ENCODE measurements around the gene F11.
"Not testable (repeated sequence)": the region's sequence is repeated elsewhere in the genome, so short reads cannot be mapped to it uniquely, and the experiment has no call there.

Gene F11

DNA sequence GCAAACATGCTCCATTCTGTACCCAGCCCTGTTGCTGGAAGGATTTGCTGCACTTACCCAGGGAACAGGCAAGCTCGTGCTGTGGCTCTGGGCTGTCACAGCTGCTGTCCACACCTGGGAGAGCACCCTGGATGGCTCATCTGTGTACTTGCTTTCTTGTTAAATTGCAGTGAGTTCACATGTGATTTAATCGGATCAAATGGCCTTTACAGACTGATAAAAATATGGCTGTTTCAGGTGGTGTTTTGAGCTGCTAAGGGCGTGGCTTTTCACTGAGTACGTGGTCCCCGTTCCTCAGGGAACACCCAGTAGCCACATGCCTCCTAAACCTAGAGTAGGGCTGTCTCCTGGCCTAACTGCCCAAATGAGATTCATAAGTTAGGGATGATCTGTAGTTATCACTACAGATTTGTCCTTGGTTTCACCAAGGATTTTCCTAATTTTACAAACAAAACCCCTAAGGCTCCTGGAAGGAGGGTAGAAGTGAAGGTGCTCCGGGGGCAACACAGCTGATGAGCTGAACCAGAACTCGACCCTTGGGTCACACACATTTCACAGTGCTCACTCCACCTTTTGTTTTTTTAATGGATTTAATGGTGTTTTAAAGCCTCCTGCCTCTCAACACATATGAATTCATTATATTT lies 25.0 kb upstream of the F11 start:
- H3K27ac ChIP-seq (replicated peaks; ENCODE audit: low read length), result no peak overlapping the region
- no peak overlapping the region for H4K91ac ChIP-seq (ENCODE audit: low read depth, low read length, poor library complexity)
- no peak overlapping the region for H3K9ac ChIP-seq (ENCODE audit: low read depth, low read length, poor library complexity)
- H3K4me3 ChIP-seq (ENCODE audit: low read length in 2 of 2), result no peak overlapping the region
- no peak overlapping the region for H3K23ac ChIP-seq (ENCODE audit: low read depth, low read length, poor library complexity)
- no peak for DNase-seq (ENCODE audit: low spot score)
- no peak overlapping the region for H2BK120ac ChIP-seq (ENCODE audit: low read depth, low read length)
- no peaks in the 10 kb centered on the region for H3K27me3 ChIP-seq (ENCODE audit: control insufficient read depth in 3 of 3, insufficient read depth in 3 of 3, low read depth in 1 of 3, low read length in 3 of 3)
- no peaks in the 10 kb centered on the region for H3K4me1 ChIP-seq (ENCODE audit: control insufficient read depth in 2 of 2, insufficient read depth in 1 of 2, low read depth in 1 of 2, low read length in 2 of 2)
- H3K4ac ChIP-seq (ENCODE audit: low read length), result no peak overlapping the region
- no peak overlapping the region for H2BK15ac ChIP-seq (ENCODE audit: low read length)
- no peak overlapping the region for H4K8ac ChIP-seq (ENCODE audit: low read depth, low read length)
- H3K79me1 ChIP-seq (ENCODE audit: low read depth, low read length), result peaks cover 1% of the 10 kb centered on the region
- H2BK5ac ChIP-seq (ENCODE audit: low read length), result no peak overlapping the region
- no peaks in the 10 kb centered on the region for H3K9me3 ChIP-seq (replicated peaks in 1 of 2; ENCODE audit: control insufficient read depth in 2 of 2, insufficient read depth in 1 of 2, low read depth in 1 of 2, low read length in 2 of 2)
- H3K14ac ChIP-seq (ENCODE audit: low read length), result no peak overlapping the region
- H3K4me2 ChIP-seq (ENCODE audit: insufficient read depth, low read length, poor library complexity, severe bottlenecking), result no peak overlapping the region
- no peak overlapping the region for H2AFZ ChIP-seq (ENCODE audit: low read length)
- H3K36me3 ChIP-seq (replicated peaks in 1 of 2; ENCODE audit: control insufficient read depth in 2 of 2, insufficient read depth in 2 of 2, low read length in 2 of 2), result no peaks in the 10 kb centered on the region
- no peak overlapping the region for H2AK5ac ChIP-seq (ENCODE audit: low read depth, low read length)
- WGBS, 2 donors (ENCODE audit: extremely low coverage in 2 of 2, insufficient read length in 2 of 2, insufficient replicate concordance in 1 of 2), result no CpG with 5 or more reads among the region's 7 CpGs
- no peak overlapping the region for H3K18ac ChIP-seq (ENCODE audit: low read length)
- H2BK12ac ChIP-seq (ENCODE audit: low read length), result no peak overlapping the region

DNA sequence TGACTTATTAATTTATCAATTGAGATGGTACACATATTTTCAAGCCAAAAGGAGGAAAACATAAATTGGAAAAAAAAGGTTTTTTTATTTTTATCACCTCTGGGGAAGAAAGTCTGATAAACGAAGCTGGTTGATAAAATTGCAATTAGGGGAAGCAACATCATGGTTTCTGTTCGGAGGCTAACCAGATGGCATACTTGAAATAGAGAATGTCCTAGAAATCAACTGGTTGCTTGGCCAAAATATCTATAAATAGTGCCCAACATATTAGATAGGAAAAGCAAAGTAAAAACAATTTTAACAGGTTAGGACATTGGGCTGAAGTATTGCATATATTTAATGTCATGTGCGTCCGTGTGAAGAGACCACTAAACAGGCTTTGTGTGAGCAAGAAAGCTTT lies 24.4 kb upstream of the F11 start:
- no peaks in the 10 kb centered on the region for H3K36me3 ChIP-seq (replicated peaks in 1 of 2; ENCODE audit: control insufficient read depth in 2 of 2, insufficient read depth in 2 of 2, low read length in 2 of 2)
- H3K14ac ChIP-seq (ENCODE audit: low read length), result no peak overlapping the region
- DNase-seq (ENCODE audit: low spot score), result no peak
- H3K79me1 ChIP-seq (ENCODE audit: low read depth, low read length), result peaks cover 1% of the 10 kb centered on the region
- no peak overlapping the region for H2AK5ac ChIP-seq (ENCODE audit: low read depth, low read length)
- H3K27me3 ChIP-seq (ENCODE audit: control insufficient read depth in 3 of 3, insufficient read depth in 3 of 3, low read depth in 1 of 3, low read length in 3 of 3), result no peaks in the 10 kb centered on the region
- no peaks in the 10 kb centered on the region for H3K9me3 ChIP-seq (replicated peaks in 1 of 2; ENCODE audit: control insufficient read depth in 2 of 2, insufficient read depth in 1 of 2, low read depth in 1 of 2, low read length in 2 of 2)
- no peak overlapping the region for H3K9ac ChIP-seq (ENCODE audit: low read depth, low read length, poor library complexity)
- H3K4ac ChIP-seq (ENCODE audit: low read length), result no peak overlapping the region
- H2BK5ac ChIP-seq (ENCODE audit: low read length), result no peak overlapping the region
- no peak overlapping the region for H4K8ac ChIP-seq (ENCODE audit: low read depth, low read length)
- no peak overlapping the region for H3K18ac ChIP-seq (ENCODE audit: low read length)
- H2BK15ac ChIP-seq (ENCODE audit: low read length), result no peak overlapping the region
- H2BK12ac ChIP-seq (ENCODE audit: low read length), result no peak overlapping the region
- no peak overlapping the region for H4K91ac ChIP-seq (ENCODE audit: low read depth, low read length, poor library complexity)
- H2AFZ ChIP-seq (ENCODE audit: low read length), result no peak overlapping the region
- no peaks in the 10 kb centered on the region for H3K4me1 ChIP-seq (ENCODE audit: control insufficient read depth in 2 of 2, insufficient read depth in 1 of 2, low read depth in 1 of 2, low read length in 2 of 2)
- H2BK120ac ChIP-seq (ENCODE audit: low read depth, low read length), result no peak overlapping the region
- no CpG with 5 or more reads among the region's 4 CpGs for WGBS, 2 donors (ENCODE audit: extremely low coverage in 2 of 2, insufficient read length in 2 of 2, insufficient replicate concordance in 1 of 2)
- H3K4me3 ChIP-seq (ENCODE audit: low read length in 2 of 2), result no peak overlapping the region
- no peak overlapping the region for H3K23ac ChIP-seq (ENCODE audit: low read depth, low read length, poor library complexity)
- no peak overlapping the region for H3K27ac ChIP-seq (replicated peaks; ENCODE audit: low read length)
- no peak overlapping the region for H3K4me2 ChIP-seq (ENCODE audit: insufficient read depth, low read length, poor library complexity, severe bottlenecking)

DNA sequence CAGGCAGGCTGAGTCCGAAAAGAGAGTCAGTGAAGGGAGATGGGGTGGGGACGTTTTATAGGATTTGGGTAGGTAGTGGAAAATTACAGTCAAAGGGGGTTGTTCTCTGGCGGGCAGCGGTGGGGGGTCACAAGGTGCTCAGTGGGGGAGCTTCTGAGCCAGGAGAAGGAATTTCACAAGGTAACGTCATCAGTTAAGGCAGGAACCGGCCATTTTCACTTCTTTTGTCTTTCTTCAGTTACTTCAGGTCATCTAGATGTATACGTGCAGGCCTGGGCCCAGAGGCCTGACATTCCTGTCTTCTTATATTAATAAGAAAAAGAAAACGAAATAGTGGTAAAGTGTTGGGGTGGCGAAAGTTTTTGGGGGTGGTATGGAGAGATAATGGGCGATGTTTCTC lies 24.0 kb upstream of the F11 start:
- not testable (repeated sequence) for H2AFZ ChIP-seq (ENCODE audit: low read length); H3K79me1 ChIP-seq (ENCODE audit: low read depth, low read length); H2AK5ac ChIP-seq (ENCODE audit: low read depth, low read length); H3K4ac ChIP-seq (ENCODE audit: low read length); H3K27ac ChIP-seq (replicated peaks; ENCODE audit: low read length); H2BK15ac ChIP-seq (ENCODE audit: low read length); DNase-seq (ENCODE audit: low spot score); H3K4me1 ChIP-seq (ENCODE audit: control insufficient read depth in 2 of 2, insufficient read depth in 1 of 2, low read depth in 1 of 2, low read length in 2 of 2); H3K9ac ChIP-seq (ENCODE audit: low read depth, low read length, poor library complexity); H4K8ac ChIP-seq (ENCODE audit: low read depth, low read length); H3K9me3 ChIP-seq (replicated peaks in 1 of 2; ENCODE audit: control insufficient read depth in 2 of 2, insufficient read depth in 1 of 2, low read depth in 1 of 2, low read length in 2 of 2); H3K18ac ChIP-seq (ENCODE audit: low read length); H3K4me2 ChIP-seq (ENCODE audit: insufficient read depth, low read length, poor library complexity, severe bottlenecking); H3K4me3 ChIP-seq (ENCODE audit: low read length in 2 of 2); H3K36me3 ChIP-seq (replicated peaks in 1 of 2; ENCODE audit: control insufficient read depth in 2 of 2, insufficient read depth in 2 of 2, low read length in 2 of 2); H2BK12ac ChIP-seq (ENCODE audit: low read length); H2BK120ac ChIP-seq (ENCODE audit: low read depth, low read length); H3K23ac ChIP-seq (ENCODE audit: low read depth, low read length, poor library complexity); H4K91ac ChIP-seq (ENCODE audit: low read depth, low read length, poor library complexity); H3K14ac ChIP-seq (ENCODE audit: low read length); H3K27me3 ChIP-seq (ENCODE audit: control insufficient read depth in 3 of 3, insufficient read depth in 3 of 3, low read depth in 1 of 3, low read length in 3 of 3); H2BK5ac ChIP-seq (ENCODE audit: low read length)
- no CpG with 5 or more reads among the region's 10 CpGs for WGBS, 2 donors (ENCODE audit: extremely low coverage in 2 of 2, insufficient read length in 2 of 2, insufficient replicate concordance in 1 of 2)

DNA sequence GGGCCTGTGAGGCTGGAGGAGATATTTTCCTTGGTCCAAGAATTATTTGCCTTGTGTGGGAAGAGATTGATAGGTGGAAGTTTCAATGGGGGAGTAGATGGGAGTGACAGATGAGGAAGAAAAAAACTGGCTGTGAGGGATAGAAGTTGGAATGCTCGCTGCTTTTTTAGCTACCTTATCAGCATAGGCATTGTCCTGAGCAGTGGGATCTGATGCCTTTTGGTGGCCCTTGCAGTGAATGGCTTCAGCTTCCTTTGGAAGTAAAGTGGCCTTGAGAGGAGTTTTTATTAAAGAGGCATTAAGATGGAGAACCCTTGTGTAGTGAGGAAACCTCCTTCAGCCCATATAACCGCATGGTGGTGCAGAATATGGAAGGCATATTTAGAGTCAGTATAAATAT lies 22.7 kb upstream of the F11 start:
- H3K4me2 ChIP-seq (ENCODE audit: insufficient read depth, low read length, poor library complexity, severe bottlenecking), result no peak overlapping the region
- no peaks in the 10 kb centered on the region for H3K4me1 ChIP-seq (ENCODE audit: control insufficient read depth in 2 of 2, insufficient read depth in 1 of 2, low read depth in 1 of 2, low read length in 2 of 2)
- no peak overlapping the region for H2AK5ac ChIP-seq (ENCODE audit: low read depth, low read length)
- no peak overlapping the region for H2BK12ac ChIP-seq (ENCODE audit: low read length)
- H2BK120ac ChIP-seq (ENCODE audit: low read depth, low read length), result no peak overlapping the region
- DNase-seq (ENCODE audit: low spot score), result no peak
- no peak overlapping the region for H2BK15ac ChIP-seq (ENCODE audit: low read length)
- H3K79me1 ChIP-seq (ENCODE audit: low read depth, low read length), result peaks cover 1% of the 10 kb centered on the region
- H2AFZ ChIP-seq (ENCODE audit: low read length), result no peak overlapping the region
- no peaks in the 10 kb centered on the region for H3K36me3 ChIP-seq (replicated peaks in 1 of 2; ENCODE audit: control insufficient read depth in 2 of 2, insufficient read depth in 2 of 2, low read length in 2 of 2)
- no peak overlapping the region for H3K4ac ChIP-seq (ENCODE audit: low read length)
- H2BK5ac ChIP-seq (ENCODE audit: low read length), result no peak overlapping the region
- no peak overlapping the region for H4K8ac ChIP-seq (ENCODE audit: low read depth, low read length)
- H3K4me3 ChIP-seq (ENCODE audit: low read length in 2 of 2), result no peak overlapping the region
- H3K9ac ChIP-seq (ENCODE audit: low read depth, low read length, poor library complexity), result no peak overlapping the region
- H3K14ac ChIP-seq (ENCODE audit: low read length), result no peak overlapping the region
- no peak overlapping the region for H3K23ac ChIP-seq (ENCODE audit: low read depth, low read length, poor library complexity)
- no peak overlapping the region for H3K27ac ChIP-seq (replicated peaks; ENCODE audit: low read length)
- H3K18ac ChIP-seq (ENCODE audit: low read length), result no peak overlapping the region
- WGBS, 2 donors (ENCODE audit: extremely low coverage in 2 of 2, insufficient read length in 2 of 2, insufficient replicate concordance in 1 of 2), result no CpG with 5 or more reads among the region's 2 CpGs
- H3K27me3 ChIP-seq (ENCODE audit: control insufficient read depth in 3 of 3, insufficient read depth in 3 of 3, low read depth in 1 of 3, low read length in 3 of 3), result no peaks in the 10 kb centered on the region
- no peaks in the 10 kb centered on the region for H3K9me3 ChIP-seq (replicated peaks in 1 of 2; ENCODE audit: control insufficient read depth in 2 of 2, insufficient read depth in 1 of 2, low read depth in 1 of 2, low read length in 2 of 2)
- H4K91ac ChIP-seq (ENCODE audit: low read depth, low read length, poor library complexity), result no peak overlapping the region

Measured in neuronal stem cell (in vitro differentiated cells).